Measurements from ENCODE around the gene KPNA1. TPM values are rescaled to one million over a fixed set of nuclear protein-coding genes. Genes with fewer than 3 reads are reported as not detected.
"Not testable (repeated sequence)": the region's sequence is repeated elsewhere in the genome, so short reads cannot be mapped to it uniquely, and the experiment has no call there.

KPNA1 gene
- total RNA-seq, 1 experiment from 2014 or later = 43.0 TPM

GRCh38 chr3:122497425-122497824 is 17.3 kb downstream of the KPNA1 start:
- peak; percentile 39 for DNase-seq (ENCODE audit: low read depth)
- in situ Hi-C loops (cut with HindIII; ENCODE audit: low pct_unique_long_range_greater_than_20kb, low sequenced_read_pairs) = no loop called here

- no peak for DNase-seq (ENCODE audit: low read depth)
- in situ Hi-C loops (cut with HindIII; ENCODE audit: low pct_unique_long_range_greater_than_20kb, low sequenced_read_pairs) = no loop called here
Measured at GRCh38 chr3:122496508-122496907, 18.2 kb downstream of the KPNA1 start.

DNA sequence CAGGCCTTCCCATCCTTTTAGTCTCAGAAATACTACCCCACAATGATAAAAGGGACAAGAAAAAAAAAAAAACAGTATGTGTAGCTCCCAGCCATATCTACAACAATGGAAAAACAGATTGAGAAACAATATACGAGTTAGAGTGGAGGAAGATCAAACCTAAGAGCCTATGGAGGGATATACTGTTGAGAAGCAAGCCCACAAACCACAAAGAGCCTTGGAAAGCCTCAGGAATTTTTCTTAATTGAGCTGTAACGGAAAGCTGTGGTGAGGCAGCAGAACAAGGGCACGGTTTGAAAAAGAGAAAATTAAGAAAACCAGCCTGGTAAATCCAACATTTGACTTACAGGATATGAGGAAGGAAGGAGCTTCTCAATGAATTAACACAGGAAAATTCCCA is 21.4 kb downstream of the KPNA1 start:
- in situ Hi-C loops (cut with HindIII; ENCODE audit: low pct_unique_long_range_greater_than_20kb, low sequenced_read_pairs) = no loop called here
- no peak for DNase-seq (ENCODE audit: low read depth)

DNA sequence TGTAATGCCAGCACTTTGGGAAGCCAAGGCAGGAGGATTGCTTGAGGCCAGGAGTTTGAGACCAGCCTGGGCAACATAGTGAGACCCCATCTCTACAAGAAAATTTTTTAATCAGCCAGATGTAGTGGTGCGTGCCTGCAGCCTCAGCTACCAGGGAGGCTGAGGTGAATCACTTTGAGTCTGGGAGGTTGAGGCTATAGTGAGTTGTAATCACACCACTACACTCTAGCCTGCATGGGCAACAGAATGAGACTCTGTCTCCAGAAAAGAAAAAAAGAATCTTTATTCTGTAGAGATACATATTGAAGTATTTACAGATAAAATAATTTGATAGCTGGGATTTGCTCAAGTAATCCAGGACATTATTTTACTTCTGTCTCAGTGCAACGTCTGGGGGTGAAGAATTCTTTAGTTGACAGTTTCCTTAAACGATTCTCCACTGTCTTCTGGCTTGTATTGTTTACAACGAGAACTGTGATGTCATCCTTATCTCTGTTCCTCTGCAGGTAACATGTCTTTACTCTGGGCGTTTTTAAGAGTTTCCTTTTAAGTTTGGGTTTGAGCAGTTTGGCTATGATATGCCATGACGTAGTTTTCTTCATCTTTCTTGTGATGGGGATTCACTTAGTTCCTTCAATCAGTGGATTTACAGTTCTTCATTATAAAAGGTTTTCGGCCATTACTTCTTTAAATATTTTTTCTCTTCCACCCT is 26.3 kb downstream of the KPNA1 start:
- in situ Hi-C loops (cut with HindIII; ENCODE audit: low pct_unique_long_range_greater_than_20kb, low sequenced_read_pairs) = no loop called here
- no peak for DNase-seq (ENCODE audit: low read depth)

GRCh38 chr3:122484985-122485384 is 29.8 kb downstream of the KPNA1 start:
- in situ Hi-C loops (cut with HindIII; ENCODE audit: low pct_unique_long_range_greater_than_20kb, low sequenced_read_pairs) = no loop called here
- DNase-seq (ENCODE audit: low read depth) = no peak

DNA sequence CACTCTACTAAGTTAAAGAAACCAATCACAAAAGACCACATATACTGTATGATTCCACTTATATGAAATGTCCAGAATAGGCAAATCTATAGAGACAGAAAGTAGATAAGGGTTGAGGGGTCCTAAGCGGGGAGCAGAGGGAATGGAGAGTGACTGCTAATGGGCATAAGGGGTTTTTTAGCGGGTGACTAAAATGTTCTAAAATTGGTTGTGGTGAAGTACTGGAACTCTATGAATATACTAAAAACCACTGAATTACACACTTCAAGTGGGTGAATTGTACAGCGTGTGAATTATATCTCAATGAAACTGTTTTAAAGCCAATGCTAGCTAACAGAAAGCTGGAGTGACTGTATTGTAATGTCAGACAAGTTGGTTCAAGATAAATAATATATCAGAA is 33.3 kb downstream of the KPNA1 start:
- DNase-seq (ENCODE audit: low read depth) = no peak
- in situ Hi-C loops (cut with HindIII; ENCODE audit: low pct_unique_long_range_greater_than_20kb, low sequenced_read_pairs) = no loop called here

- no peak for DNase-seq (ENCODE audit: low read depth)
- in situ Hi-C loops (cut with HindIII; ENCODE audit: low pct_unique_long_range_greater_than_20kb, low sequenced_read_pairs) = no loop called here
Measured at GRCh38 chr3:122476532-122476931, 38.2 kb downstream of the KPNA1 start.

GRCh38 chr3:122475316-122475715 is 39.4 kb downstream of the KPNA1 start:
- in situ Hi-C loops (cut with HindIII; ENCODE audit: low pct_unique_long_range_greater_than_20kb, low sequenced_read_pairs) = no loop called here
- DNase-seq (ENCODE audit: low read depth) = no peak

DNA sequence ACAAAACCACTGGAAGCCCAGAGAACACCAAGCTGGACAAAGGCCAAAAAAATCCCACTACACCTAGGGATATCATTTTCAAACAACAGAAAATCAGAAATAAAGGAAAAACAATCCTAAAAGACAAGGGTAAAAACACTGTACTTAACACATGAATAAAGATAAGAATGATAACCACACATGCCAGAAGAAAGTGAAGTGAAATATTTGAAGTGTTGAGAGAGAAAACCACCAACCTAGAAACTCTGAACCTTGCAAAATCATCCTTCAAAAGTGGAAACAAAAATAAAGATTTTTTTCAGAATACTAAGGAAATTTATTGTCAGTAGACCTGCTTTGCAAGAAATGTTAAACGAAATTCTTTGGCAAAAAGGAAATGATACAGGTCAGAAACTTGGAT is 45.1 kb downstream of the KPNA1 start:
- no peak for DNase-seq (ENCODE audit: low read depth)
- in situ Hi-C loops (cut with HindIII; ENCODE audit: low pct_unique_long_range_greater_than_20kb, low sequenced_read_pairs) = no loop called here

GRCh38 chr3:122468896-122469533 is 45.7 kb downstream of the KPNA1 start:
- DNase-seq (ENCODE audit: low read depth) = no peak
- in situ Hi-C loops (cut with HindIII; ENCODE audit: low pct_unique_long_range_greater_than_20kb, low sequenced_read_pairs) = no loop called here

DNA sequence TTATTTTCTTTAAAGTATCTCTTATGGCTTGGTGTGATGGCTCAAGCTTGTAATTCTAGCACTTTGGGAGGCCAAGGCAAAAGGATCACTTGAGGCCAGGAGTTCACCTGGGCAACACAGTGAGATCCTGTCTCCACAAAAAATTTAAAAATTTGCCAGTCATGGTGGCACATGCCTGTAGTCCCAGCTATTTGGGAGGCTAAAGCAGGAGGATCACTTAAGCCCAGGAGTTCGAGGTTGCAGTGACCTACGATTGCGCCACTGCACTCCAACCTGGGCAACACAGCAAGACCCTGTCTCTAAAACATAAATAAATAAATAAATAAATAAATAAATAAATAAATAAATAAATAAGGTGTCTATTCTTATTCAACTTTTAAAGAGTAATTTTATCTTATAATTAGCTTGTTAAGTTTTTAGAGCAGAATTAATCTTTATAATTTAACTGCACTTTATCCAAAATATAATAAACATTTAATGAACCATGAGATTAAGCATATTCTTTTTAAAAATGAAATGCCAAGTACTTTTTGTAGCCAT is 48.0 kb downstream of the KPNA1 start:
- in situ Hi-C loops (cut with HindIII; ENCODE audit: low pct_unique_long_range_greater_than_20kb, low sequenced_read_pairs) = no loop called here
- DNase-seq (ENCODE audit: low read depth) = no peak

DNA sequence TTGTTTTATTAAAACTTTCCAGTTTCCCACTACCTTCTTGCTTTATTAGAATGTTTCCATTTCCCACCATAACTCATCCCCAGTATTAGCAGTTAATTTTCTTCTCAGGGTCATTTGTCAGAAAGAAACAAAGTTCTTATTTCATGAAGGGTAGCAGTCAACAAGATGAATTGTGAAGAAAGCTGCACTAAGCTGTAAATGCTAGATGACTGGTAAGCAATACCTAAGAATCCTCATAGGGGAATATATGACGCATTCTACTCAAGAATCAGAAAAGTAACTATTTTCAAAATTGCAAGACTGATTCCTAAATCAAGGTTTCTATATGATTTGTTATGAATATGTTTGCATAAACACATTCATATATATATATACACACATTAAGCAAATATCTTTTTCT is 50.1 kb downstream of the KPNA1 start:
- in situ Hi-C loops (cut with HindIII; ENCODE audit: low pct_unique_long_range_greater_than_20kb, low sequenced_read_pairs) = no loop called here
- DNase-seq (ENCODE audit: low read depth) = no peak

GRCh38 chr3:122462406-122462805 is 52.3 kb downstream of the KPNA1 start:
- in situ Hi-C loops (cut with HindIII; ENCODE audit: low pct_unique_long_range_greater_than_20kb, low sequenced_read_pairs) = no loop called here
- DNase-seq (ENCODE audit: low read depth) = no peak

DNA sequence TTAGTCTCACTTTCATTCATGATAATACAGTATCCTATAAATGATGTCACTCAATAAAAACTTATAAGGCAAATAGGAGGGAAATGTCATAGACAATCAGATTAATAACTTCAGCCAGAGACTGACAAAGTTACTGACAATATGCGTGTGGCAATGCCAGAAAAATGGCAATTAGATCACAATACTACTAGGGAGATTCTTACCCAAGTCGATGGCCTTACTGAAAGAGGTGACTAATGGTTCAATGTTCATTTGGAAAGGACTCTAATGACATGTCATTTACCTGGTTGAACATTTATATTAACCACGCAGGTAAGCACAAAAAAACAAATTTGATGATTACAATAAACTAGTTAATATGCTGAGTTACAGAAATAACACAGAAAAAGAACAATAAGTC is 52.9 kb downstream of the KPNA1 start:
- no peak for DNase-seq (ENCODE audit: low read depth)
- in situ Hi-C loops (cut with HindIII; ENCODE audit: low pct_unique_long_range_greater_than_20kb, low sequenced_read_pairs) = no loop called here

DNA sequence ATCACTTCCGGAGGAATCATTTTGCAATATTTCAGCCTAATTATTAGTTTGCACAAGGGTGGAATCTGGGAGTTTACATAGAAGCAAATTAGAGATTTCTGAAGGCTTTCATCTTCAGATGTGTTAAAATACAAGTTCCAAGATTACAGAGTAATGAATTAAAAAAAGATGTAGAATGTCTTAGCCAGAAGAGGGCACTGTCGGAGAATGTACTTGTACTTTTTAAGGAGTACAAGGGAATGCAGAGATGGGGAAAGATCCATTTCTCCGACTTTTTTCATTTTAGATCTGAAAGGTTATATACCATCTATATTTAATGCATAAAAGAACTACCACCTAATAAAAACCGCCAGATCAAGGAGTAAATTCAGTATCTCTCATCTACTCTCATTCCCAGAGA is 55.7 kb downstream of the KPNA1 start:
- DNase-seq (ENCODE audit: low read depth) = peak; percentile 26
- in situ Hi-C loops (cut with HindIII; ENCODE audit: low pct_unique_long_range_greater_than_20kb, low sequenced_read_pairs) = no loop called here

DNA sequence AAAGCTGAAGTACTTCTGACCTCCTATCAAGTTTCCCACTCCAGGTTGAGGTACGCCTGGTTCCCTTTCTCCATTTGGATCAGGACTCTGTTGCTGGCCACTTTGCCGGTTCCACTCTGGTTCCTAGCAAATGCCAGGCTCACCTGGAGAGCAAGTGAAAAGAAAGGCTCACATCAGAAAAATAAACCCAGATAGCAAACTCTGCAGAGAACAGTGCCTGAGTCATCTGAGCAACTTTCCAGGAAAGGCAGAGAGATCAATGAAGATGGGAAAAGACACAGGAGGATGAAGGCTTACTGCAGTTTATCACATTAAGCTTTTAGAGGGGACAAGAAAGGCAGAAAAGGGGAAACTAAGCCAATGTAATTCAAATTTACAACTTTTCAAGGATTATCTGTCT is 57.0 kb downstream of the KPNA1 start:
- DNase-seq (ENCODE audit: low read depth) = no peak
- in situ Hi-C loops (cut with HindIII; ENCODE audit: low pct_unique_long_range_greater_than_20kb, low sequenced_read_pairs) = no loop called here

DNA sequence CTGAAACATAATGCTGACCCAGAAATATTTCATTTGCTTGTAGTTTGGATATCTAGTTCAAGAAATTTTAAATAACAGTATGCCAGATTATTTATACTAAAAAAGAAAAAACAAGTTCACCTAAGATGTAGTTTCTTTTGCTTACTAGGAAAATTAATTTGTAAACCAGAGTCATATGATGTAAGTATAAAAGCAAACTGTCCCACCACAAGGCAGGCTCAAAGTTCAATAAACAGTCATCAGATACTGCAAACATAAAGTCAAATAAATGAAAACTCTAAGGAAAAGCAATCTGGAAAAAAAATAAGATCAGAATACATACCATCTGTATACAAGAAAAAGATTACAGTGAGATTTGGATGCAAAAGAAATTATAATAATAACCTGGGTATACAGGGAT is 58.7 kb downstream of the KPNA1 start:
- in situ Hi-C loops (cut with HindIII; ENCODE audit: low pct_unique_long_range_greater_than_20kb, low sequenced_read_pairs) = no loop called here

DNA sequence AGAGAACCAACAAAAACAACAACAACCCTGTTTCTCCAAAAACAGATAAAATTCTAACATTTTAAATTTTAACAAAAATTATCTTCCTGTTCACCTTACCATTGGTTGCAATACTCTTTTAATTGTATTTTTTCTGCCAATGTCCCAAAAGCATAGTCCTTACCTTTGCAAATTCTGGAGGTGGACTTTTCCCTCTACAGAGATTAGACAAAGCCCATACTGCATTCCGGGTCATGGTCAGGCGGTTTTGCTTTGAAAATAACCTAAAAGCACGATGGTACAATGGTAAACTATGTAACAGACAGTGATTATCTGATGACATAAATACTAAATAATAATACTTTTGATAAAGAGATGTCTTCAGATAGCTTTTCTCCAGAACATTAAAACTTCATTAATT is 63.4 kb downstream of the KPNA1 start:
- in situ Hi-C loops (cut with HindIII; ENCODE audit: low pct_unique_long_range_greater_than_20kb, low sequenced_read_pairs) = no loop called here
- no peak for DNase-seq (ENCODE audit: low read depth)

More for the DNA sequence above, 58.7 kb downstream of the KPNA1 start:
- DNase-seq (ENCODE audit: low read depth) = no peak

GRCh38 chr3:122448218-122448617 is 66.5 kb downstream of the KPNA1 start:
- in situ Hi-C loops (cut with HindIII; ENCODE audit: low pct_unique_long_range_greater_than_20kb, low sequenced_read_pairs); DNase-seq (ENCODE audit: low read depth): not testable (repeated sequence)

GRCh38 chr3:122444491-122444887 is 70.2 kb downstream of the KPNA1 start:
- in situ Hi-C loops (cut with HindIII; ENCODE audit: low pct_unique_long_range_greater_than_20kb, low sequenced_read_pairs); DNase-seq (ENCODE audit: low read depth): not testable (repeated sequence)
